PFSK-1 (cell line): ENCODE data around the gene KIF3B.

Experiments used
- FOXP2 ChIP-seq: optimal IDR thresholded peaks from 2 replicates; pipeline ENCODE3; 2011; ENCODE audit warnings: borderline replicate concordance, control low read depth, inconsistent platforms; ENCODE audit not compliant: insufficient read depth; ENCODE audit errors: extremely low read length, extremely low read depth
- POLR2AphosphoS5 ChIP-seq: IDR thresholded peaks from 2 replicates; pipeline ENCODE4 v1.6.1; 2012; ENCODE audit warnings: low read depth, mild to moderate bottlenecking, control low read depth, low read length, moderate library complexity
- SIN3A ChIP-seq: IDR thresholded peaks from 2 replicates; pipeline ENCODE4 v1.6.1; 2012; ENCODE audit warnings: mild to moderate bottlenecking, low read length, moderate library complexity, borderline replicate concordance; ENCODE audit not compliant: insufficient read depth
- TAF1 ChIP-seq: IDR thresholded peaks from 2 replicates; pipeline ENCODE4 v1.6.1; 2012; ENCODE audit warnings: low read length, control low read depth, borderline replicate concordance; ENCODE audit not compliant: insufficient read depth
- TF ChIP-seq, protein P1 (sequence below), 2 experiments: IDR thresholded peaks; 2 replicates each; pipeline versions ENCODE4 v1.6.1 to v1.8.0; 2011 to 2012; ENCODE audit warnings: low read depth in 2 of 2, low read length in 2 of 2, control low read depth in 1 of 2, inconsistent platforms in 1 of 2, mild to moderate bottlenecking in 1 of 2, moderate library complexity in 1 of 2; ENCODE audit not compliant: insufficient read depth in 1 of 2

KIF3B gene

DNA sequence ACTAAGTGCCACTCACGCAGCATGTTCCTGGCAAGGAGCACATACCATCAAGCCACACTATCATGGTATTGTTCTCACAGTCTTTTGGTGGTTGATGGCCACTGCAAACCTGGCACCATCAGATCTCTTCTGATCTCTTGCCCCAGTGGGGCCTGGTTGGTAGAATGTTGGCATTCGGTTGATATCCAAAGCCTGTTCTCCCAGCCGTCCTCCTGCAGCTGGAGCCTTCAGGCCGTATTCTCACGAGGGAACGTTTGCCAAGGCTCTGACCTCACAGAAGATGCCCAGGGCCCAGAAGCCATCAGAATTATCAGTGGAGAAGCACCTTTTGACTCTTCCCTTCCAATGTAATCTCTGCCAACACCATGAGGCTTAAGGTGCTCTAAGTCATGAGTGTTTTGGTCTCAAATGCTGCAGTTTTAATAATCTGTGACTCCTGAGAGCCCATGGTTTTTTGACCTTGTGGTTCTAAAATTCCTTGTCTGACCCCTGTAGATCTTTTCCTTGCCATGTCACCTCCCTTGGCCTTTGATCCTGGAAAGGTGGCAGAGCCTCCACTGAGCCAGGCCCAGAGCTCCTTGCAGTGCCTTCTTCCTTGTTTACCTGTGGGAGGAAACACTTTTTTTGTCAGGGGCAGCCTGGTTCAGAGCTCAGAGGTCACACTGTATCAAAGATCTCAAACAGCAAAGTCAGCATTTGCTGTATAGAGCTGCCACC lies 42.0 kb upstream of the KIF3B start:
- TF ChIP-seq, protein P1, sequence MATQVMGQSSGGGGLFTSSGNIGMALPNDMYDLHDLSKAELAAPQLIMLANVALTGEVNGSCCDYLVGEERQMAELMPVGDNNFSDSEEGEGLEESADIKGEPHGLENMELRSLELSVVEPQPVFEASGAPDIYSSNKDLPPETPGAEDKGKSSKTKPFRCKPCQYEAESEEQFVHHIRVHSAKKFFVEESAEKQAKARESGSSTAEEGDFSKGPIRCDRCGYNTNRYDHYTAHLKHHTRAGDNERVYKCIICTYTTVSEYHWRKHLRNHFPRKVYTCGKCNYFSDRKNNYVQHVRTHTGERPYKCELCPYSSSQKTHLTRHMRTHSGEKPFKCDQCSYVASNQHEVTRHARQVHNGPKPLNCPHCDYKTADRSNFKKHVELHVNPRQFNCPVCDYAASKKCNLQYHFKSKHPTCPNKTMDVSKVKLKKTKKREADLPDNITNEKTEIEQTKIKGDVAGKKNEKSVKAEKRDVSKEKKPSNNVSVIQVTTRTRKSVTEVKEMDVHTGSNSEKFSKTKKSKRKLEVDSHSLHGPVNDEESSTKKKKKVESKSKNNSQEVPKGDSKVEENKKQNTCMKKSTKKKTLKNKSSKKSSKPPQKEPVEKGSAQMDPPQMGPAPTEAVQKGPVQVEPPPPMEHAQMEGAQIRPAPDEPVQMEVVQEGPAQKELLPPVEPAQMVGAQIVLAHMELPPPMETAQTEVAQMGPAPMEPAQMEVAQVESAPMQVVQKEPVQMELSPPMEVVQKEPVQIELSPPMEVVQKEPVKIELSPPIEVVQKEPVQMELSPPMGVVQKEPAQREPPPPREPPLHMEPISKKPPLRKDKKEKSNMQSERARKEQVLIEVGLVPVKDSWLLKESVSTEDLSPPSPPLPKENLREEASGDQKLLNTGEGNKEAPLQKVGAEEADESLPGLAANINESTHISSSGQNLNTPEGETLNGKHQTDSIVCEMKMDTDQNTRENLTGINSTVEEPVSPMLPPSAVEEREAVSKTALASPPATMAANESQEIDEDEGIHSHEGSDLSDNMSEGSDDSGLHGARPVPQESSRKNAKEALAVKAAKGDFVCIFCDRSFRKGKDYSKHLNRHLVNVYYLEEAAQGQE (IDR thresholded peaks at IDR 0.05; ENCODE audit: insufficient read depth in 1 of 2, low read depth in 2 of 2, low read length in 2 of 2), result no peak
- TF ChIP-seq TAF1 (no peak), POLR2AphosphoS5 (no peak), FOXP2 (no peak), SIN3A (no peak)

DNA sequence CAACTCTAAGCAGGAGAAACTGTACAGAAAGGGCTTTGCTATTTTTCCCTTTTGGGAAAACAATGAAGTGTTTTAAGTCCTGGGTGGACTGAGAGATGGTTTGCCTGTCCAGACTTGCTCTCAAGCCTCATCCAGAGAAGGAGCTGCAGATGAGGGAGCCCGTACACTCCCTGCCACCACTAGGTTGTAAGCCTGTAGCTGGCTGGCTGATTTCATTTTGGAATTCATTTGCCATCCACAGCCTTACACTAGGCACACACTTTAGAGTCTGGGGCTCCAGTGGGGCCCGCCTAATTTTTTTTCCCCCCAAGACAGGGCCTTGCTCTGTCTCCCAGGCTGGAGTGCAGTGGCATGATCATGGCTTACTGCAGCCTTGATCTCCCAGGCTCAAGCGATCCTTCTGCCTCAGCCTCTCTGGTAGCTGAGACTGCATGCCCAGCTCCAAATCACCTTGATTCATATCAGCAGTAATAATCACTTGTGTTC lies 41.4 kb upstream of the KIF3B start:
- TF ChIP-seq FOXP2 (no peak), POLR2AphosphoS5 (no peak), TAF1 (no peak), SIN3A (no peak)
- TF ChIP-seq, protein P1 (IDR thresholded peaks at IDR 0.05; ENCODE audit: insufficient read depth in 1 of 2, low read depth in 2 of 2, low read length in 2 of 2), result no peak

DNA sequence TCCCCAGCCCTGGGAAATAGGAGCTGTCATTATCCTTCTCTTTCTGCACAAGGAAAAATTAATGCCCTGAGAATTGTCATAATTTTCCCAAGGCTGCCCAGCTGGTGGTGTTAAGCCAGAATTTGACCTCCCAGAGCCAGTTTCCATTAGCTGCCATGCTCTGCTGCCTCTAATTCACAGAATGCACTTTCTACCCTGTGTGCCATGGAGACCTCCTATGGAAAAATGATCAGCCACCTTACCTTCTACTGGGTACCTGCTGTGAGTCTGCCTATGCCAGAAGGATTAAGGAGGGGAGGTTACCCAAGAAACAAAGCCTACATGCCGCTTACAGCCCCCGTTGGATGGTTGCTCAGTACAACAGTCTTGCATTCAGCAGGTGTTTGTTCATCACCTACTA lies 40.6 kb upstream of the KIF3B start:
- TF ChIP-seq TAF1 (no peak), POLR2AphosphoS5 (no peak), SIN3A (no peak), FOXP2 (no peak)
- TF ChIP-seq, protein P1 (IDR thresholded peaks at IDR 0.05; ENCODE audit: insufficient read depth in 1 of 2, low read depth in 2 of 2, low read length in 2 of 2), result no peak

DNA sequence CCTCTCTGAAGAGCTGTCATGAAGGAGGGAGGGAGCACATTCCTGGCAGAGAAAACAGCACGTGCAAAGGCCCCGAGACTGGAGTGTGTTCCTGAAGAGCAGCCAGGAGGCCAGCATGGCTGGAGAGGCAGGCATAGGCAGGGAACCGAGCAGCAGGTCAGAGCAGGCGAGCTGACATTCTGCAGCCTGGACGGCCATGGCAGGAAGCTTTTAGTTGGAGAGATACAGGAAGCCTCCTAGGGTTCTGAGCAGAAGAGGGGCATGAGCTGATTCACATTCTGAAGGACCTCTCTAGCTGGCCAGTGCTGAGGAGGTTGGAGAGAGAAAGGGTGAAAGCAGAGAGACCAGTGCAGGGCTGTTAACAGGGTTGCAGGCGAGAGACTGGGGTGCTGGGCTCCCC lies 40.0 kb upstream of the KIF3B start:
- TF ChIP-seq SIN3A (no peak), POLR2AphosphoS5 (no peak), FOXP2 (no peak), TAF1 (no peak)
- TF ChIP-seq, protein P1 (IDR thresholded peaks at IDR 0.05; ENCODE audit: insufficient read depth in 1 of 2, low read depth in 2 of 2, low read length in 2 of 2), result no peak
